ENCODE measurements around the gene GRM7. TPM values are rescaled to one million over a fixed set of nuclear protein-coding genes. Genes with fewer than 3 reads are reported as not detected.

GRM7 gene
- total RNA-seq, 1 donor from 2014 or later = 0.34 TPM

DNA sequence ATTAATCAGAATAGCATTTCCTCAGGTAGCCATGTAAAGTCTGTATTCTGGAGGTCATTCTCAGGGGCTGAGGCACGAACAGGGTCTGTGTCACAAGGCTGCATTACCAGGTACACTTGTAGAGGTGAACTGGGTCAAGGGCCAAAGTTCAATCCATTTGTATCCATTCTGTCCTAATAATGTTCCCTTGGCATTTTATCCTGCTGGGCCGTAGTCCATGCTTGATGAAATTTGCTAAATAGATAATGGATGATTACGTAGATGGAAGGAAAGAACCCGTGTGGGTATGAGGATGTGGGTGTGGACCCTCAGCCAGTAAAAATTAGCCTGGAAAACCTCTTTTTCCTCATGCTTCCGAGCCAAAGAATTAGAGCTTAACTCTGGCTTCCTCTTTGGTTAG lies 785.9 kb downstream of the GRM7 start:
- peaks cover 9% of the 10 kb centered on the region for H3K9me3 Mint-ChIP-seq (ENCODE audit: low read depth)
- no peak overlapping the region for H3K27ac Mint-ChIP-seq
- no peak for DNase-seq (ENCODE audit: low spot score, unreplicated experiment)
- H3K36me3 Mint-ChIP-seq (ENCODE audit: insufficient read depth) = peaks cover 2% of the 10 kb centered on the region
- H3K4me1 Mint-ChIP-seq (ENCODE audit: low read depth) = peaks cover 11% of the 10 kb centered on the region
- TF ChIP-seq, protein P1, sequence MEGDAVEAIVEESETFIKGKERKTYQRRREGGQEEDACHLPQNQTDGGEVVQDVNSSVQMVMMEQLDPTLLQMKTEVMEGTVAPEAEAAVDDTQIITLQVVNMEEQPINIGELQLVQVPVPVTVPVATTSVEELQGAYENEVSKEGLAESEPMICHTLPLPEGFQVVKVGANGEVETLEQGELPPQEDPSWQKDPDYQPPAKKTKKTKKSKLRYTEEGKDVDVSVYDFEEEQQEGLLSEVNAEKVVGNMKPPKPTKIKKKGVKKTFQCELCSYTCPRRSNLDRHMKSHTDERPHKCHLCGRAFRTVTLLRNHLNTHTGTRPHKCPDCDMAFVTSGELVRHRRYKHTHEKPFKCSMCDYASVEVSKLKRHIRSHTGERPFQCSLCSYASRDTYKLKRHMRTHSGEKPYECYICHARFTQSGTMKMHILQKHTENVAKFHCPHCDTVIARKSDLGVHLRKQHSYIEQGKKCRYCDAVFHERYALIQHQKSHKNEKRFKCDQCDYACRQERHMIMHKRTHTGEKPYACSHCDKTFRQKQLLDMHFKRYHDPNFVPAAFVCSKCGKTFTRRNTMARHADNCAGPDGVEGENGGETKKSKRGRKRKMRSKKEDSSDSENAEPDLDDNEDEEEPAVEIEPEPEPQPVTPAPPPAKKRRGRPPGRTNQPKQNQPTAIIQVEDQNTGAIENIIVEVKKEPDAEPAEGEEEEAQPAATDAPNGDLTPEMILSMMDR (IDR thresholded peaks at IDR 0.05; ENCODE audit: unreplicated experiment) = no peak
- H3K4me3 Mint-ChIP-seq (ENCODE audit: low read depth) = no peak overlapping the region
- no peaks in the 10 kb centered on the region for H3K27me3 Mint-ChIP-seq

DNA sequence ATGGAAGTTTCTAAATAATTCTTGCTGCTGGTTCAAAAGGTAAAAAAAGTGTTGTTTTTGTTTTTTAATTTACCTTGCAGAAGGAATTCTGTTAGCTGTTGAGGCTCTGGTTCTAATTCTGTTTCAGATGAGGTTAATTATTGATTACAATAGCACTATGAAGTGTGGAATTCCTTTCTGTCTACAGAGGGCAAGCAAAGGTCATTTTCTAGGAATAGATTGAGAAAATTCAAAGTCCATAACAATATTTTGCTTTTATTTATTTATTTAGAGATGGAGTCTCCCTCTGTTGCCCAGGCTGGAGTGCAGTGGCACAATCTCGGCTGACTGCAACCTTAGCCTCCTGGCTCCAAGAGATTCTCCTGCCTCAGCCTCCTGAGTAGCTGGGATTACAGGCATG lies 789.6 kb downstream of the GRM7 start:
- Mint-ChIP-seq H3K4me1 (ENCODE audit: low read depth) (peaks cover 11% of the 10 kb centered on the region), H3K4me3 (ENCODE audit: low read depth) (no peak overlapping the region), H3K27ac (no peak overlapping the region), H3K9me3 (ENCODE audit: low read depth) (peaks cover 9% of the 10 kb centered on the region), H3K27me3 (no peaks in the 10 kb centered on the region), H3K36me3 (ENCODE audit: insufficient read depth) (peaks cover 2% of the 10 kb centered on the region)
- no peak for DNase-seq (ENCODE audit: low spot score, unreplicated experiment)
- TF ChIP-seq, protein P1 (IDR thresholded peaks at IDR 0.05; ENCODE audit: unreplicated experiment) = no peak

DNA sequence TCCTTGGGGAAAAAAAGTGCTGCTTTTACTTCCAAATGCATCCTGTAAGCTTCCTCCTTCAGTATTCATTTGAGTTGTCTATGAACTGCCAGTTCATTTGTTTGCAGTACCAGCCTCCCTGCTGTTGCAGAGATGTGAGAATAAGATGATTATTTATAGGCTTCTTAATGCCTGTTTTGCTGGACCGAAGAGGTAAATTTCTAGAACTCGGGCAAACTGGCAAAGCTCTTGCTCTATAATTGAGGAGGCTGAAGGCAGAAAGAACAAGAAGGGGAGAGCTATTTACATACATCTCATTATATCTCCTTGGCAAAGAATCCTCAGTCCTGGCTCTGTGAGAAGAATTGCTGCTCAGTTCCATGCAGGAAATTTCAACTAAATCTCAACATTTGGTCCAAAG lies 790.4 kb downstream of the GRM7 start:
- Mint-ChIP-seq H3K4me3 (ENCODE audit: low read depth) (no peak overlapping the region), H3K27ac (no peak overlapping the region), H3K36me3 (ENCODE audit: insufficient read depth) (peaks cover 2% of the 10 kb centered on the region), H3K9me3 (ENCODE audit: low read depth) (peaks cover 9% of the 10 kb centered on the region), H3K4me1 (ENCODE audit: low read depth) (peaks cover 11% of the 10 kb centered on the region), H3K27me3 (no peaks in the 10 kb centered on the region)
- TF ChIP-seq, protein P1 (IDR thresholded peaks at IDR 0.05; ENCODE audit: unreplicated experiment) = no peak
- no peak for DNase-seq (ENCODE audit: low spot score, unreplicated experiment)

DNA sequence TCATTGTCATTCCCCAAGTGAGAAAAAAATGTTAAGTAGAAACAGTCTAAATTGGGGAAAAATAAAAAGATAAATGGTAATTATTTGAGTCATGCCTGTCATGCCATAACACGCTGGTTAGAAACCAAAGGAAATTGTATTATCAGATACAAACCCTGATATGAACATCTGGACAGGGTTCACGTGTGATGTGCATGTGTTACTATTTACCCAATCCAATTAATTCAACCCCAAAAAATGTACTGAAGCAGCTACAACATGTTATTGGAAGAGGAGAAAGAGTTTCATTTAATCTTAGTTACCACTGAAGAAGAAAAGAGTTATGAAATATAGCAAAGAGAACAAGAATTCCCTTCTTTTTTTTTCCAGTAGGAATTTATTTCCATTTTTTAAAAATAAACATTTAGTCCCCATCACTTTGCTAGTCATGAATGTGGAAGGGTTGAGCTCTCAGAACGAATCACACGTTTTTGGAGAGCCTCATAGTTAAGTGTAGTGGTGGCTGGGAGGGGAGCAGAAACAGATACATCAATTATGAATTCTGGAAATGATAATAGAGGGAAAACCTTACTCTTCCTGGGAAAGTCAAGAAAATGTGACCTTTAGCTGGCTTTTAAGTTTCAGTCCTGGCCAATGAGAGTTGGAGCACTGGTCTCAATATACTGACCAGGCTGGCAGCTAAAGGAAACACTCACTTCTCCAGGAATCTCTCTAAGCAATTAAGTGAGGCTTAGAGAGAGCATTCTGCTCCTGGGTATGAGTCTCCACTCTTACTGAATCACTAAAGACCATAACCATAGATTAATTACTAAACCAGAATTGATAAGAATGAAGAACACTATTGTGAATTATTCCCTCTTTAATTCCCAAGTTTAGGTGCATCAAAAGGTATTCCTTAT lies 796.5 kb downstream of the GRM7 start:
- TF ChIP-seq, protein P1 (IDR thresholded peaks at IDR 0.05; ENCODE audit: unreplicated experiment) = no peak
- no peaks in the 10 kb centered on the region for H3K9me3 Mint-ChIP-seq (ENCODE audit: low read depth)
- no peaks in the 10 kb centered on the region for H3K4me1 Mint-ChIP-seq (ENCODE audit: low read depth)
- no peak overlapping the region for H3K27ac Mint-ChIP-seq
- H3K4me3 Mint-ChIP-seq (ENCODE audit: low read depth) = no peak overlapping the region
- H3K36me3 Mint-ChIP-seq (ENCODE audit: insufficient read depth) = no peaks in the 10 kb centered on the region
- no peaks in the 10 kb centered on the region for H3K27me3 Mint-ChIP-seq
- no peak for DNase-seq (ENCODE audit: low spot score, unreplicated experiment)

DNA sequence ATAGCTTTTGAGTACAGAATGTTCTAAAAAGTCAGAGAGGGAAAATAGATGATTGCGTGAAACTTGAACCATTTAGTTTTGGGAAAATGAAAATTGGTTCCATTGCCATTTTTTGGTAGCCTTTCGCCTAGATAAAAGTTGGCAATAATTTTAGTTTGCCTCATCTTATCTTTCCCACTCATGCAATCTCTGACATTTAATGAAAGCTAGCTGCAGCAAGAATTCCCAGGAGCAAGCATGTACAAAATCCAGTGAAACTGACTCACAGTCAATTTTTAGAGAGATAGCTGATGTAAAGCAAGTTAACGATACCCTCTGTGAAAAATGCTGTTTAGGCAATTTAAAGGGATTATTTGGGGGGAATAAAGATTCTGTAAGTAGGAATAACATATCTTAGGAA lies 797.4 kb downstream of the GRM7 start:
- Mint-ChIP-seq H3K9me3 (ENCODE audit: low read depth) (no peaks in the 10 kb centered on the region), H3K27ac (no peak overlapping the region), H3K36me3 (ENCODE audit: insufficient read depth) (no peaks in the 10 kb centered on the region), H3K27me3 (no peaks in the 10 kb centered on the region), H3K4me3 (ENCODE audit: low read depth) (no peak overlapping the region), H3K4me1 (ENCODE audit: low read depth) (no peaks in the 10 kb centered on the region)
- no peak for DNase-seq (ENCODE audit: low spot score, unreplicated experiment)
- TF ChIP-seq, protein P1 (IDR thresholded peaks at IDR 0.05; ENCODE audit: unreplicated experiment) = no peak

All from progenitor cell of endocrine pancreas (in vitro differentiated cells).